Kidney epithelial cell (primary cell): ENCODE results near the gene LAMC3. TPM values are rescaled to one million over a fixed set of nuclear protein-coding genes. Genes with fewer than 3 reads are reported as not detected.

Experiments
- DNase-seq: peaks from one replicate; pipeline ENCODE4 v3.0.0-alpha.2; 2010; ENCODE audit warnings: low read depth
- H3K27me3 ChIP-seq: 2 replicates; pipeline ENCODE4 v1.6.0; 2011; ENCODE audit warnings: low read length; ENCODE audit not compliant: control insufficient read depth, insufficient read depth
- H3K36me3 ChIP-seq: 2 replicates; pipeline ENCODE4 v1.5.1; 2011; ENCODE audit warnings: low read length; ENCODE audit not compliant: control insufficient read depth, insufficient read depth
- H3K4me3 ChIP-seq: 2 replicates; pipeline ENCODE4 v1.5.1; 2011; ENCODE audit warnings: low read depth, mild to moderate bottlenecking, control low read depth, low read length
- total RNA-seq: library from RNA; depleted of rRNA; stranded (reverse); fragments of >200 nt; gene quantifications from 2 replicates; pipeline ENCODE4 v1.2.3, GENCODE V29; 2015
- TF ChIP-seq, protein P1 (sequence below): IDR thresholded peaks from 2 replicates; pipeline ENCODE4 v1.5.1; 2011; ENCODE audit warnings: mild to moderate bottlenecking, moderate library complexity, low read length, control low read depth, inconsistent platforms; ENCODE audit not compliant: insufficient read depth, poor library complexity, severe bottlenecking

The LAMC3 gene
- total RNA-seq, 1 donor from 2014 or later = 7.5 TPM

DNA sequence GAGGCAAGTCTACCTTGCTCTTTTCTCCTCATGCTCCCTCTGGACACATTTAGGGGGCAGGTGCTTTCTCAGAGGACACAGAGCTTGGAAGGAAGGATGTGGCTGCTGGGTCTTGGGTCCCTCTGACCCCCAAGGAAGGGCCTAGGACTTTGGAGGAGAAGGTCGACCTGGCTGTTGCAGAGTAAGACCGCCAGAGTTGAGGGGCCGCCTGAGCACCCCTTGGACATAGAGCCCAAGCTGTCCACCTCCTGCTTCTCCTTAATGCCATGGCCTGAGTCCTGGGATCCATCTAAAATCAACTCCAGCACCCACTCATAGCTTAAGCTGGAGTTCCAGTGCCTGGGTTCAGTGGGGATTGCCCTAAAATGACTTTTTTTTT lies 20.6 kb downstream of the LAMC3 start:
- TF ChIP-seq, protein P1, sequence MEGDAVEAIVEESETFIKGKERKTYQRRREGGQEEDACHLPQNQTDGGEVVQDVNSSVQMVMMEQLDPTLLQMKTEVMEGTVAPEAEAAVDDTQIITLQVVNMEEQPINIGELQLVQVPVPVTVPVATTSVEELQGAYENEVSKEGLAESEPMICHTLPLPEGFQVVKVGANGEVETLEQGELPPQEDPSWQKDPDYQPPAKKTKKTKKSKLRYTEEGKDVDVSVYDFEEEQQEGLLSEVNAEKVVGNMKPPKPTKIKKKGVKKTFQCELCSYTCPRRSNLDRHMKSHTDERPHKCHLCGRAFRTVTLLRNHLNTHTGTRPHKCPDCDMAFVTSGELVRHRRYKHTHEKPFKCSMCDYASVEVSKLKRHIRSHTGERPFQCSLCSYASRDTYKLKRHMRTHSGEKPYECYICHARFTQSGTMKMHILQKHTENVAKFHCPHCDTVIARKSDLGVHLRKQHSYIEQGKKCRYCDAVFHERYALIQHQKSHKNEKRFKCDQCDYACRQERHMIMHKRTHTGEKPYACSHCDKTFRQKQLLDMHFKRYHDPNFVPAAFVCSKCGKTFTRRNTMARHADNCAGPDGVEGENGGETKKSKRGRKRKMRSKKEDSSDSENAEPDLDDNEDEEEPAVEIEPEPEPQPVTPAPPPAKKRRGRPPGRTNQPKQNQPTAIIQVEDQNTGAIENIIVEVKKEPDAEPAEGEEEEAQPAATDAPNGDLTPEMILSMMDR = no peak
- H3K36me3 ChIP-seq = no peaks in the 10 kb centered on the region
- no peak overlapping the region for H3K4me3 ChIP-seq
- DNase-seq = no peak
- peaks cover 23% of the 10 kb centered on the region for H3K27me3 ChIP-seq

DNA sequence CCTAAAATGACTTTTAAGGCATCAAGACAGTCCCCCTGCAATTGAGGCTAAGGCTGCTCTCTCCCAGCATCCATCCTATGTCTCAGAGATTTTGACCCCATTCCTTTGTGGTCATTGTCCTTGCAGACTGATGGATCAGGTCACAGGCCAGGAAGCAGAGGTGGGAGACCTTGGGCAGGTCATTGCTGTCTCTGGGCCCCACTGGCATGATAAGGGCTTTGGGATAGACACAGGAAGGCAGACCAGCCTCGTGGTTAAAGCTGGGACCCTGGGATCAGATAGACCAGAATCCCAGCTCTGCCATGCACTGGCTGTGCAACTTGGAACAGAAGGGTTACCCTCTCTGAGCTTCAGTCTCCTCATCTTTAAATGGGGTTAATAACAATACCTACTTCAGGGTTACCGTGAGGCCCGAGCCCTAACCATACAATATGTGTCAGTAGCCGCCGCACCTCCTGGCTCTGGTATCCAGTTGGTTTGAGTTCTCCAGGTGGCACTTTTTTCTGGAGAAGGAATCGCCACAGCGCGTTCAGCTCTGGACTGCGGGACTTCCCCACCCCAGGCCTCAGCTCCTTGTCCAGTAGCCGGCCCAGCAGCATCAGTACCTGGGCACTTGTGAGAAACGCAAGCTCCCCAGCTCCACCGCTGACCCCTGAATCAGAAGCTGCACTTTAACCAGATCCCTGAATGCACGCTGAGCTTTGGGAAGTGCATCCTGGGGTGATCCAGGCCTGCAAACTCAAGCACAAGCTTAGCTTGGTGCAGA lies 21.4 kb downstream of the LAMC3 start:
- H3K36me3 ChIP-seq = no peaks in the 10 kb centered on the region
- TF ChIP-seq, protein P1 = no peak
- H3K27me3 ChIP-seq = peaks cover 18% of the 10 kb centered on the region
- no peak for DNase-seq
- H3K4me3 ChIP-seq = no peak overlapping the region

DNA sequence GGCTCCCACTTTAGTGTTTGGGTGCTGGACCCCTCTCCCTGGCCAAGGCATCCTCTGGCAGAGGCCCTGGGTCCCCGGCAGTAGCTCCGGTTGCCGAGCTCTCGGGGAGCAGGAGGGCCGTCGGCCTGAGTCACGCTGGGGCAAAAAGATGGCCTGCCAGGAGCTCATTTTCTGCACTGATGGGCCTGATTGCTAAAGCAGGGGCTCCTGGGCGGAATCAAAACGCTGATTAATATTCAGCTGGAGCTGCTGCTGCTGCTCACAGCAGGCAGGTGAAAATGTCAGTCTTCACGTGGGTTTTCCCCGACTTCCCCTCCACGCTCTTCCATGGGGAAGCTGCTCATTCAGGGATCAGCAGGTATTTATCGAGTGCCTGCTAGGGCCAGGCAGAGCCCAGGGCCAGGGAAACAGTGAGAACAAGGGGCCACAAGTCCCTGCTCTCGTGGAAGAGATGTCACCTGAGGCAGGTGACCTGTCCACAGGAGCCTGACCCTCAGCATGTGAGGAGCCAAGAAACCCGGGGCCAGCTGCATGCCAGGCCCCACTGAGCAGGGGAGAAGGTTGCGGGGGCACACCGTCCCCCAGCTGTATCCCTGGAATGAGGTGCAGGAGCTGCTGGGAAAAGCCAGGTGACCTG lies 22.1 kb downstream of the LAMC3 start:
- Histone ChIP-seq H3K4me3 (no peak overlapping the region), H3K36me3 (no peaks in the 10 kb centered on the region), H3K27me3 (peaks cover 18% of the 10 kb centered on the region)
- TF ChIP-seq, protein P1 = no peak
- DNase-seq = no peak

DNA sequence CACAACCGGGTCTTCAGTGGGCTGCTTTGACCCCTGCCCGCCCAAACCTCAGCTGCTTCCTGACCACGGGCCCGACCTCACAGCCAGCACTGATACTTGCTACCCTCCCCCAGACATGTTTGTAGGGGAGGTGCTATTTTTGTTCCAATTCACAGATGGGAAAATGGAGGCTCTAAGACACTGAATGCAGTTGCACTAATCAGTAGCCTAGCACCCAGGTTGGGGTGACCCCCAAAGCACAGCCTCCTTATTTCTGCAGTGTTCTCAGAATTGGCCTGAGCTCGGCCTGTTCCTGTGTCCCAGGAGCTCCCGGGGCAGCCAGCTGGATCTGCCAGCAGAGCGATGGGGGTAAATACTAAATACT lies 22.6 kb downstream of the LAMC3 start:
- Histone ChIP-seq H3K4me3 (no peak overlapping the region), H3K36me3 (no peaks in the 10 kb centered on the region), H3K27me3 (peaks cover 18% of the 10 kb centered on the region)
- TF ChIP-seq, protein P1 = no peak
- DNase-seq = no peak

DNA sequence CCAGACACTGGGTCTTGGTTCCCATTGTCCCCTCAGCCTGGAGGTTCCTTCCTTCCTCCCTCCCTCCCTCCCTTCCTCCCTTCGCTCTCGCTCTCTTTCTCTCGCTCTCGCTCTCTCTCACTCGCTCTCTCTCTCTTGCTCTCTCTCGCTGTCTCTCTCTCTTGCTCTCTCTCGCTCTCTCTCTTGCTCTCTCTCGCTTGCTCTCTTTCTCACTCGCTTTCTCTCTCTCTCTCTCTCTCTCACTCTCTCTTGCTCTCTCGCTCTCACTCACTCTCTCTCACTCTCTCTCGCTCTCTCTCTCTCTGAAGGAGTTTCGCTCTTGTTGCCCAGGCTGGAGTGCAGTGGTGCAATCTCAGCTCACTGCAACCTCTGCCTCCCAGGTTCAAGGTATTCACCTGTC lies 23.4 kb downstream of the LAMC3 start:
- no peak for DNase-seq
- TF ChIP-seq, protein P1 = no peak
- H3K36me3 ChIP-seq = no peaks in the 10 kb centered on the region
- H3K4me3 ChIP-seq = no peak overlapping the region
- H3K27me3 ChIP-seq = peaks cover 24% of the 10 kb centered on the region
